A549 (cell line): ENCODE results near the gene PRRX1.

ENCODE experiments used
- CBX8 ChIP-seq: fragments of 200-600 bp; sonication (generic); IDR thresholded peaks from 2 replicates; pipeline ENCODE4 v1.6.1; 2016
- EP300 ChIP-seq, 2 experiments: fragments of >200 bp; sonication (Bioruptor Twin); formaldehyde crosslinking; IDR thresholded peaks; 2 replicates in 1 of 2; 3 replicates in 1 of 2; pipeline ENCODE4 v1.6.1; 2016 to 2017
- MAFK ChIP-seq: fragments of 450-650 bp; IDR thresholded peaks from 2 replicates; pipeline ENCODE4 v1.6.1; 2014; ENCODE audit not compliant: partially characterized antibody
- PHF8 ChIP-seq: fragments of 200-600 bp; sonication (generic); IDR thresholded peaks from 2 replicates; pipeline ENCODE4 v1.6.1; 2016; ENCODE audit warnings: low read depth, mild to moderate bottlenecking, antibody characterized with exemption, moderate library complexity, borderline replicate concordance
- POLR2A ChIP-seq: IDR thresholded peaks from 2 replicates; pipeline ENCODE4 v1.6.1; 2012; ENCODE audit warnings: mild to moderate bottlenecking, low read length
- RAD21 ChIP-seq, 2 experiments: fragments of >200 bp in 1 of 2; sonication (Bioruptor Twin) in 1 of 2; formaldehyde crosslinking in 1 of 2; IDR thresholded peaks in 1 of 2; conservative IDR thresholded peaks in 1 of 2; 2 replicates in 1 of 2; 3 replicates in 1 of 2; pipeline ENCODE4 v1.6.1; 2012 to 2018; ENCODE audit warnings: inconsistent platforms in 1 of 2
- RNF2 ChIP-seq: fragments of 200-600 bp; sonication (generic); IDR thresholded peaks from 2 replicates; pipeline ENCODE4 v1.6.1; 2016; ENCODE audit warnings: low read depth, mild to moderate bottlenecking, antibody characterized with exemption, moderate library complexity, borderline replicate concordance
- TF ChIP-seq, protein P1 (sequence below): fragments of >200 bp; sonication (Bioruptor Twin); formaldehyde crosslinking; IDR thresholded peaks from 3 replicates; pipeline ENCODE4 v1.5.1; 2016
- TF ChIP-seq, protein P2 (sequence below): IDR thresholded peaks from 2 replicates; pipeline ENCODE4 v1.6.1; 2012

DNA sequence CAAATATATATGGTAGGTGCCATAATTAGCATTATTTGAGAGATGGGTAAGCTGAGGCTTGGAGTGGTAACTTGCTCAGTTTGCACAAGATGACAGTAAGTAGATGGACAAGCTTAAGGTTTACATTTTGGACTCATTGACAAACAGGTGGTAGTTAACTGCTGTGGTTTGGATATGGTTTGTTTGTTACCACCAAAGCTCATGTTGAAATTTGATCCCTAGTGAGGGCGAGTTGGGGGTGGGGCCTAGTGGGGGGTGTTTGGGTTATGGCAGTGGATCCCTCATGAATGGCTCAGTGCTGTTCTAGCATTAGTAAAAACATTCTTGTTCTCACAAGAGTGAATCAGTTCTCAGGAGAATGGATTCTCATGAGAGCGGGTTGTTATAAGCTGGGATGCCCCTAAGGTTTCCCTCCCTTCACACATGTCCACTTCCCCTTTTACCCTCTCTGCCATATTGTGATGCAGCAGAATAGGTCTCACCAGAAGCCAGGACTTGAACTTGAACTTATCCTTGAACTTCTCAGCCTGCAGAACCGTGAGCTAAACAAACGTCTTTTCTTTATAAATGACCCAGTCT, 6.6 kb upstream of the PRRX1 start:
- TF ChIP-seq CBX8 (no peak), RNF2 (no peak), RAD21 (conservative IDR thresholded peaks at IDR 0.05 in 1 of 2, IDR thresholded peaks at IDR 0.05 in 1 of 2) (no peak), POLR2A (no peak), EP300 (IDR thresholded peaks at IDR 0.05) (no peak), PHF8 (no peak), MAFK (no peak)
- TF ChIP-seq, protein P1, sequence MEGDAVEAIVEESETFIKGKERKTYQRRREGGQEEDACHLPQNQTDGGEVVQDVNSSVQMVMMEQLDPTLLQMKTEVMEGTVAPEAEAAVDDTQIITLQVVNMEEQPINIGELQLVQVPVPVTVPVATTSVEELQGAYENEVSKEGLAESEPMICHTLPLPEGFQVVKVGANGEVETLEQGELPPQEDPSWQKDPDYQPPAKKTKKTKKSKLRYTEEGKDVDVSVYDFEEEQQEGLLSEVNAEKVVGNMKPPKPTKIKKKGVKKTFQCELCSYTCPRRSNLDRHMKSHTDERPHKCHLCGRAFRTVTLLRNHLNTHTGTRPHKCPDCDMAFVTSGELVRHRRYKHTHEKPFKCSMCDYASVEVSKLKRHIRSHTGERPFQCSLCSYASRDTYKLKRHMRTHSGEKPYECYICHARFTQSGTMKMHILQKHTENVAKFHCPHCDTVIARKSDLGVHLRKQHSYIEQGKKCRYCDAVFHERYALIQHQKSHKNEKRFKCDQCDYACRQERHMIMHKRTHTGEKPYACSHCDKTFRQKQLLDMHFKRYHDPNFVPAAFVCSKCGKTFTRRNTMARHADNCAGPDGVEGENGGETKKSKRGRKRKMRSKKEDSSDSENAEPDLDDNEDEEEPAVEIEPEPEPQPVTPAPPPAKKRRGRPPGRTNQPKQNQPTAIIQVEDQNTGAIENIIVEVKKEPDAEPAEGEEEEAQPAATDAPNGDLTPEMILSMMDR: no peak
- TF ChIP-seq, protein P2, sequence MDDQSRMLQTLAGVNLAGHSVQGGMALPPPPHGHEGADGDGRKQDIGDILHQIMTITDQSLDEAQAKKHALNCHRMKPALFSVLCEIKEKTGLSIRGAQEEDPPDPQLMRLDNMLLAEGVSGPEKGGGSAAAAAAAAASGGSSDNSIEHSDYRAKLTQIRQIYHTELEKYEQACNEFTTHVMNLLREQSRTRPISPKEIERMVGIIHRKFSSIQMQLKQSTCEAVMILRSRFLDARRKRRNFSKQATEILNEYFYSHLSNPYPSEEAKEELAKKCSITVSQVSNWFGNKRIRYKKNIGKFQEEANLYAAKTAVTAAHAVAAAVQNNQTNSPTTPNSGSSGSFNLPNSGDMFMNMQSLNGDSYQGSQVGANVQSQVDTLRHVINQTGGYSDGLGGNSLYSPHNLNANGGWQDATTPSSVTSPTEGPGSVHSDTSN: no peak
